H7 (cell line): ENCODE results near the gene OR2A2. TPM values are rescaled to one million over a fixed set of nuclear protein-coding genes. Genes with fewer than 3 reads are reported as not detected.
"Not testable (repeated sequence)": the region's sequence is repeated elsewhere in the genome, so short reads cannot be mapped to it uniquely, and the experiment has no call there.

ENCODE experiments used
- DNase-seq: peaks from one replicate; pipeline ENCODE4 v3.0.0; 2012
- H3K27me3 ChIP-seq: 2 replicates; pipeline ENCODE4 v1.6.0; 2011; ENCODE audit warnings: mild to moderate bottlenecking, low read length; ENCODE audit not compliant: control insufficient read depth, insufficient read depth
- H3K36me3 ChIP-seq: replicated peaks from 2 replicates; pipeline ENCODE4 v1.5.1; 2011; ENCODE audit warnings: low read length; ENCODE audit not compliant: control insufficient read depth, insufficient read depth
- H3K4me3 ChIP-seq: 2 replicates; pipeline ENCODE4 v1.5.1; 2011; ENCODE audit warnings: low read depth, mild to moderate bottlenecking, control low read depth, low read length, moderate library complexity; ENCODE audit not compliant: insufficient read depth
- total RNA-seq: library from RNA; depleted of rRNA; stranded (reverse); fragments of >200 nt; shearing (Covaris generic); gene quantifications from 2 replicates; pipeline ENCODE4 v1.2.3, GENCODE V29; 2014; rRNA removed

Gene OR2A2
- total RNA-seq, 1 experiment from 2014 or later: not detected

- no peak within 1 kb of the TSS for H3K4me3 ChIP-seq
- DNase-seq: no peak
- H3K36me3 ChIP-seq: no peaks in the 10 kb centered on the region
- H3K27me3 ChIP-seq: no peaks in the 10 kb centered on the region
These were observed 13.5 kb downstream of the OR2A2 start, which contains the start of gene OR2A14 for GRCh38 chr7:144122876-144123275. Gene OR2A14, plus strand, starts transcription at chr7:144123176. Its CDS starts 5,937 bp downstream, at chr7:144129113.

- Histone ChIP-seq H3K4me3 (no peak overlapping the region), H3K27me3 (no peaks in the 10 kb centered on the region), H3K36me3 (no peaks in the 10 kb centered on the region)
- DNase-seq: peak; percentile 73
These were observed 18.4 kb downstream of the OR2A2 start for GRCh38 chr7:144127714-144128334.

DNA sequence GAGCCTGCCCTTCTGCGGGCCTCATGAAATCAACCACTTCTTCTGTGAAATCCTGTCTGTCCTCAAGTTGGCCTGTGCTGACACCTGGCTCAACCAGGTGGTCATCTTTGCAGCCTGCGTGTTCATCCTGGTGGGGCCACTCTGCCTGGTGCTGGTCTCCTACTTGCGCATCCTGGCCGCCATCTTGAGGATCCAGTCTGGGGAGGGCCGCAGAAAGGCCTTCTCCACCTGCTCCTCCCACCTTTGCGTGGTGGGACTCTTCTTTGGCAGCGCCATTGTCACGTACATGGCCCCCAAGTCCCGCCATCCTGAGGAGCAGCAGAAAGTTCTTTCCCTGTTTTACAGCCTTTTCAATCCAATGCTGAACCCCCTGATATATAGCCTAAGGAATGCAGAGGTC is 20.2 kb downstream of the OR2A2 start:
- H3K27me3 ChIP-seq, H3K36me3 ChIP-seq, DNase-seq, H3K4me3 ChIP-seq: not testable (repeated sequence)

GRCh38 chr7:144130730-144131129 is 21.3 kb downstream of the OR2A2 start:
- no peak for DNase-seq
- no peaks in the 10 kb centered on the region for H3K27me3 ChIP-seq
- H3K36me3 ChIP-seq: no peaks in the 10 kb centered on the region
- no peak overlapping the region for H3K4me3 ChIP-seq

- no peaks in the 10 kb centered on the region for H3K27me3 ChIP-seq
- no peaks in the 10 kb centered on the region for H3K36me3 ChIP-seq
- no peak for DNase-seq
- no peak overlapping the region for H3K4me3 ChIP-seq
These were observed 22.9 kb downstream of the OR2A2 start for GRCh38 chr7:144132262-144132661.

DNA sequence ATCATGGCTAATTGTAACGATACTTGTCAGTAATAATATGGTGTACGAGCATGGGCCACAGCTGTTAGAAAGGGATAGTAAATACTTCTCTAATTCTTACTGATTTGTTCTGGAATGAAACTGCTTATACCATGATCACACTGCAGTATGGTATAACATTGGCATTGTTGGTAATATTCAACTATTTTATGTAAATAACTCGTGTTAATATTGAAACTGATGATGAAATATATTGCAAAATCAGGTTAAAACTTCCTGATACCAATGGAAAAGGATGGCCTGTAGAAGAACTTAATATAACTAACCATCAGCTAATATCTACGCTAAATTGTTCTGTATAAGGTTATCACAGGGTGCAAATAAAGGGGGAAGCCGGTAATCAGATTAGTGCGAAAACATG is 23.9 kb downstream of the OR2A2 start:
- H3K36me3 ChIP-seq: no peaks in the 10 kb centered on the region
- H3K4me3 ChIP-seq: no peak overlapping the region
- no peaks in the 10 kb centered on the region for H3K27me3 ChIP-seq
- no peak for DNase-seq

GRCh38 chr7:144134116-144134515 is 24.7 kb downstream of the OR2A2 start:
- Histone ChIP-seq H3K36me3 (no peaks in the 10 kb centered on the region), H3K27me3 (no peaks in the 10 kb centered on the region), H3K4me3 (no peak overlapping the region)
- peak; percentile 5 for DNase-seq

DNA sequence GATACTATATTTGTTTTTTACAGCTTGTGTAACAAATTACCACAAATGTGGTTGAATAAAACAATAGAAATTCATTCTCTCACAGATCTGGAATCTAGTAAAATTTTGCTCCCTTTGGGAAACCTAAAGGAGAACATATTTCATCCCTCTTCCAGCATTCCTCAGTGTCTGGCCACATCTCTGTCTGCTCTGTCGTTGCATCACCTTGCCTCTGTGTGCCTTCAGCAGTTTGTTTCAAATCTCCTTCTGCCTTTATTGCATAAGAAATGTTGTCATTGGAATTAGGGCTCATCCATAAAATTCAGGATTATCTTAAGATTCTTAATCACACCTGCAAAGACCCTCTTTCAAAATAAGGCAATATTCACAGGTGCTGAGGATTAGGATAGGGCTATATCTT is 28.1 kb downstream of the OR2A2 start:
- no peak for DNase-seq
- H3K4me3 ChIP-seq: no peak overlapping the region
- H3K27me3 ChIP-seq: no peaks in the 10 kb centered on the region
- no peaks in the 10 kb centered on the region for H3K36me3 ChIP-seq

GRCh38 chr7:144142187-144142586 is 32.8 kb downstream of the OR2A2 start:
- Histone ChIP-seq H3K27me3 (no peaks in the 10 kb centered on the region), H3K36me3 (no peaks in the 10 kb centered on the region), H3K4me3 (no peak overlapping the region)
- no peak for DNase-seq

- Histone ChIP-seq H3K4me3 (no peak overlapping the region), H3K36me3 (no peaks in the 10 kb centered on the region), H3K27me3 (no peaks in the 10 kb centered on the region)
- DNase-seq: no peak
These were observed 35.0 kb downstream of the OR2A2 start for GRCh38 chr7:144144426-144144825.

DNA sequence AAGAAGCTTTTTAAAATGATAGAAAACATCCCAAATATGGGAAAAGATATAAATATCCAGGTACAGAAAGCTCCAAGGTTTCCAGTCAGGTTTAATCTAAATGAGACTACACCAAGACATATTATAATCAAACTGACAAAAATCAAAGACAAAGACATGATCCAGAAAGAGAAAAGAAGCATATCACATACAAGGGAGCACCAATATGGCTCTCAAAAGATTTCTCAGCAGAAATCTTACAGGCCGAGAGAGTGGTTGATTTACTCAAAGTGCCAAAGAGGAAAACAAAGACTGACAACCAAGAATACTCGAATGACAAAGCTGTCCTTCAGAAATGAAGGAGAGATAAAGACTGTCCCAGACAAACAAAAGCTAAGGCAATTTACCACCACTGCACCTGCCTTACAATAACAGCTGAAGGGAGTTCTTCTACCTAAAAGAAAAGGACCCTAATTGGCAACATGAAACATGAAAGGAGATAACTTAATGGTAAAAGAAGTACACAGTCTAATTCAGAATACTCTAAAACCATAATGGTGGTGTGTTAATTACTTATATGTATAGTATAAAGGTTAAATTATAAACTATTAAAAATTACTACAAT is 38.9 kb downstream of the OR2A2 start:
- H3K36me3 ChIP-seq: no peaks in the 10 kb centered on the region

DNA sequence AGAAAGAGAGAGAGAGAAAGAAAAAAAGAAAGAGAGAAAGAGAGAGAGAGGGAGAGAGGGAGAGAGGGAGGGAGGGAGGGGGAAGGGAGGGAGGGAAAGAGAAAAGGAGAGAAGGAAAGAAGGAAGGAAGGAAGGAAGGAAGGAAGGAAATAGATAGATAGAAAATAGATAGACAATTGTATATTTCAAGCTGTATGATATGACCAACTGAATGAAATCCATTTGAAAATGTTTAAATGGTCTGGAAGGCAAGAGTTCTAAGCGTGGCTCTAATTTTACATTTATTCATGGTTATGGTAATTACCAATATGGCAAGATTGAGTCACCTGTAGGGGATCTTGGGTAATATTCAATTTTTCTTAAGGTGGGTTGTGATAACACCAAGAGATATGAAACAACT is 49.5 kb downstream of the OR2A2 start:
- no peak overlapping the region for H3K4me3 ChIP-seq
- no peaks in the 10 kb centered on the region for H3K27me3 ChIP-seq
- H3K36me3 ChIP-seq: no peaks in the 10 kb centered on the region
- DNase-seq: no peak

More for the DNA sequence above, 38.9 kb downstream of the OR2A2 start:
- Histone ChIP-seq H3K4me3 (no peak overlapping the region), H3K27me3 (no peaks in the 10 kb centered on the region)
- DNase-seq: no peak

Other genes starting within 250 kb of the OR2A2 start
- gene TCAF1, start 207.4 kb upstream of the OR2A2 start, total RNA-seq: 22.6 and 38.2 TPM in 2 replicates
- gene OR2F2, start 174.3 kb upstream of the OR2A2 start, total RNA-seq: not detected in 2 replicates
- not detected in 2 replicates for gene OR2F1, start 154.7 kb upstream of the OR2A2 start, total RNA-seq
- not detected in 2 replicates for gene OR6B1, start 109.3 kb upstream of the OR2A2 start, total RNA-seq
- not detected in 2 replicates for gene OR2A5, start 60.6 kb upstream of the OR2A2 start, total RNA-seq
- not detected in 2 replicates for gene OR2A25, start 39.8 kb upstream of the OR2A2 start, total RNA-seq
- not detected in 2 replicates for gene OR2A12, start 23.3 kb upstream of the OR2A2 start, total RNA-seq
- not detected in 2 replicates for gene OR2A14, start 13.6 kb downstream of the OR2A2 start, total RNA-seq
- 4.9 and 7.5 TPM in 2 replicates for gene CTAGE4, start 73.9 kb downstream of the OR2A2 start, total RNA-seq
- 1.4 and 1.6 TPM in 2 replicates for gene ARHGEF35, start 86.2 kb downstream of the OR2A2 start, total RNA-seq
- not detected in 2 replicates for gene OR2A42, start 130.0 kb downstream of the OR2A2 start, total RNA-seq
- 2.0 TPM in 2 replicates for gene OR2A7, start 155.2 kb downstream of the OR2A2 start, total RNA-seq
- not detected in 2 replicates for gene CTAGE8, start 159.7 kb downstream of the OR2A2 start, total RNA-seq
- gene OR2A1, start 202.8 kb downstream of the OR2A2 start, total RNA-seq: 0.74 TPM in 1 of 2 replicates, not detected in the other
- gene ARHGEF5, start 245.8 kb downstream of the OR2A2 start, total RNA-seq: 10.4 and 15.9 TPM in 2 replicates